Neural progenitor cell (in vitro differentiated cells): ENCODE measurements around the gene MAPK13.

ENCODE experiments used
- CTCF ChIP-seq: fragments of 200-600 bp; sonication (generic); IDR thresholded peaks from 2 replicates; pipeline ENCODE4 v1.5.1; 2017; ENCODE audit warnings: antibody characterized with exemption, mild to moderate bottlenecking
- EZH2 ChIP-seq: fragments of 200-600 bp; sonication (generic); IDR thresholded peaks from 2 replicates; pipeline ENCODE4 v1.6.1; 2017; ENCODE audit warnings: antibody characterized with exemption, mild to moderate bottlenecking, moderate library complexity

- TF ChIP-seq CTCF, result no peak
- TF ChIP-seq EZH2, result no peak
Observed at GRCh38 chr6:36094238-36094637, 36.1 kb upstream of the MAPK13 start.
